ENCODE data around the gene GOPC. TPM values are rescaled to one million over a fixed set of nuclear protein-coding genes. Genes with fewer than 3 reads are reported as not detected.
A peak's percentile ranks its signal among the peaks of the same experiment; 100 is the strongest.

GOPC gene
- total and polyA plus RNA-seq, 2 of the 4 experiments (the other 2 are of a cell fraction): 23.4 to 23.8 TPM

- Histone ChIP-seq H3K14ac (replicated peaks; ENCODE audit: low read depth, low read length) (no peak overlapping the region), H3K27me3 (ENCODE audit: control insufficient read depth, insufficient read depth, low read length) (no peaks in the 10 kb centered on the region), H2AK9ac (replicated peaks; ENCODE audit: low read depth, low read length, poor library complexity) (no peak overlapping the region), H3K18ac (ENCODE audit: low read depth, low read length) (no peak overlapping the region), H2BK20ac (ENCODE audit: low read depth, low read length) (no peak overlapping the region), H4K20me1 (ENCODE audit: insufficient read depth, low read length) (no peaks in the 10 kb centered on the region), H3K79me1 (ENCODE audit: low read depth in 1 of 2, low read length in 2 of 2) (peaks cover 9 to 13% of the 10 kb centered on the region in 2 experiments; a peak in 3 of 4 replicates), H3K9me3 (ENCODE audit: control insufficient read depth, insufficient read depth, low read length) (no peaks in the 10 kb centered on the region), H2BK15ac (ENCODE audit: low read depth, low read length) (no peak overlapping the region), H2AK5ac (ENCODE audit: low read depth, low read length) (no peak overlapping the region), H3K23ac (ENCODE audit: low read depth, low read length) (no peak overlapping the region), H3K56ac (ENCODE audit: extremely low read depth, insufficient read depth, low read length) (no peak overlapping the region), H3K4ac (ENCODE audit: low read depth, low read length) (no peak overlapping the region), H4K91ac (ENCODE audit: insufficient read depth, low read depth, low read length) (no peak overlapping the region), H4K5ac (ENCODE audit: low read depth, low read length) (no peak overlapping the region), H3K4me1 (ENCODE audit: control insufficient read depth, insufficient read depth, low read length) (peaks cover 9% of the 10 kb centered on the region), H3K36me3 (ENCODE audit: control insufficient read depth, insufficient read depth, low read length) (peaks cover 23% of the 10 kb centered on the region), H2BK5ac (ENCODE audit: low read depth, low read length, poor library complexity, severe bottlenecking) (no peak overlapping the region), H3K27ac (ENCODE audit: insufficient read depth, low read length) (no peak overlapping the region), H3K9me1 (ENCODE audit: insufficient read depth, low read length) (peaks cover 14% of the 10 kb centered on the region), H3K4me3 (ENCODE audit: insufficient read depth, low read depth, low read length) (no peak overlapping the region), H2BK120ac (ENCODE audit: low read depth, low read length) (no peak overlapping the region), H3K9ac (ENCODE audit: low read depth, low read length) (no peak overlapping the region), H3K4me2 (ENCODE audit: low read depth, low read length) (no peak overlapping the region), H4K8ac (ENCODE audit: low read depth in 2 of 2, low read length in 2 of 2) (no peak overlapping the region; a peak in 1 of 4 replicates), H2AFZ (replicated peaks; ENCODE audit: low read length, poor library complexity) (no peak overlapping the region)
- WGBS, 2 experiments (ENCODE audit: extremely low coverage in 2 of 2, insufficient read length in 1 of 2): 90% methylated on average over 2 of the region's 8 CpGs; no CpG with 5 or more reads in 1 of the 2 experiments
- peak; percentile 77 for TF ChIP-seq CEBPB (IDR thresholded peaks at IDR 0.05; ENCODE audit: low read depth, low read length)
- no peak for TF ChIP-seq POLR2A (IDR thresholded peaks at IDR 0.05; ENCODE audit: low read depth, low read length)
- no peak for TF ChIP-seq MXI1 (IDR thresholded peaks at IDR 0.05; ENCODE audit: borderline replicate concordance, low read depth, low read length)
- no peak for TF ChIP-seq MAFK (IDR thresholded peaks at IDR 0.05; ENCODE audit: low read depth, low read length)
- TF ChIP-seq ELK1 (IDR thresholded peaks at IDR 0.05; ENCODE audit: borderline replicate concordance, low read depth, low read length): no peak
- no peak for TF ChIP-seq CHD1 (IDR thresholded peaks at IDR 0.05; ENCODE audit: low read depth, low read length)
- no peak for TF ChIP-seq NFE2L2 (IDR thresholded peaks at IDR 0.05; ENCODE audit: low read depth, low read length)
- no peak for TF ChIP-seq RFX5 (IDR thresholded peaks at IDR 0.05; ENCODE audit: low read depth, low read length)
- no peak for TF ChIP-seq BHLHE40 (IDR thresholded peaks at IDR 0.05; ENCODE audit: low read depth, low read length)
- in situ Hi-C loops (cut with MboI; ENCODE audit: low sequenced_read_pairs): no loop called here
- no TSS peak for BruUV-seq (replicated peaks)
- ATAC-seq (ENCODE audit: low read depth) (no peak), DNase-seq (peak; percentile 31)
- dilution Hi-C loops (cut with HindIII; ENCODE audit: low sequenced_read_pairs, unreplicated experiment): no loop called here
- ChIA-PET POLR2A (ENCODE audit: unreplicated experiment) (no interaction called here), CTCF (no interaction called here)
- intact Hi-C loops (cut with micrococcal nuclease): no loop called here
Observed at GRCh38 chr6:117540670-117541069, 61.6 kb downstream of the GOPC start.
